ENCODE measurements around the gene ZSCAN5B. TPM values are rescaled to one million over a fixed set of nuclear protein-coding genes. Genes with fewer than 3 reads are reported as not detected.
A peak's percentile ranks its signal among the peaks of the same experiment; 100 is the strongest.

Gene ZSCAN5B
- total and polyA plus RNA-seq, 2 of the 8 experiments (the other 6 are each of a cell fraction or from before 2014, with no cell fraction given) = not detected

- DNase-seq (ENCODE audit: low read depth in 1 of 2, low spot score in 2 of 2) (no peak), FAIRE-seq (no peak)
- Histone ChIP-seq H2BK15ac (ENCODE audit: low read length) (no peak overlapping the region), H3K4me3 (ENCODE audit: extremely low read depth in 1 of 4, insufficient read depth in 2 of 4, low read depth in 3 of 4, low read length in 4 of 4) (no peak overlapping the region), H3K36me3 (ENCODE audit: control insufficient read depth in 2 of 4, insufficient read depth in 4 of 4, low read length in 3 of 4) (peaks cover 0 to 22% (median 4%) of the 10 kb centered on the region in 4 experiments; a peak in 5 of 8 replicates), H4K20me1 (replicated peaks in 1 of 2; ENCODE audit: control insufficient read depth in 1 of 2, insufficient read depth in 2 of 2, low read length in 2 of 2) (peaks cover 0 to 15% of the 10 kb centered on the region in 2 experiments), H3K9ac (replicated peaks in 1 of 4; ENCODE audit: extremely low read depth in 1 of 4, low read depth in 3 of 4, low read length in 3 of 4) (no peak overlapping the region), H2AK5ac (ENCODE audit: low read depth, low read length) (no peak overlapping the region), H3K79me1 (ENCODE audit: low read depth, low read length) (peaks cover 10% of the 10 kb centered on the region), H2BK5ac (ENCODE audit: low read depth, low read length) (no peak overlapping the region), H3K4me2 (ENCODE audit: insufficient read depth in 1 of 2, low read depth in 2 of 2, low read length in 2 of 2) (no peak overlapping the region), H4K91ac (replicated peaks; ENCODE audit: insufficient read length, low read length) (no peak overlapping the region), H3K18ac (ENCODE audit: extremely low read depth, low read length) (no peak overlapping the region), H3K23me2 (ENCODE audit: low read depth, low read length) (peaks cover 10% of the 10 kb centered on the region; the same call in 1 of the 2 replicates), H3K27ac (ENCODE audit: low read depth, low read length) (no peak overlapping the region), H3K9me3 (ENCODE audit: insufficient read depth in 2 of 2, low read depth in 1 of 2, low read length in 1 of 2) (no peaks in the 10 kb centered on the region), H3K4me1 (replicated peaks in 1 of 4; ENCODE audit: control insufficient read depth in 3 of 4, insufficient read depth in 4 of 4, low read length in 3 of 4) (peaks cover 0 to 7% (median 3%) of the 10 kb centered on the region in 4 experiments; a peak in 5 of 7 replicates), H4K5ac (ENCODE audit: insufficient read length, low read depth, low read length) (no peak overlapping the region), H4K8ac (ENCODE audit: extremely low read depth, insufficient read depth, low read length) (peak overlapping the region; percentile 0; the same call in 1 of the 2 replicates), H3K79me2 (ENCODE audit: control insufficient read depth in 1 of 2, insufficient read depth in 2 of 2, low read length in 2 of 2) (peaks cover 0 to 30% of the 10 kb centered on the region in 2 experiments; a peak in 2 of 4 replicates), H2AFZ (ENCODE audit: low read length) (no peak overlapping the region), H3K56ac (replicated peaks; ENCODE audit: insufficient read length, low read depth, low read length) (no peak overlapping the region), H3K4ac (replicated peaks; ENCODE audit: insufficient read length, low read depth, low read length) (no peak overlapping the region), H2BK120ac (replicated peaks; ENCODE audit: low read depth, low read length) (no peak overlapping the region), H3K23ac (ENCODE audit: insufficient read length) (no peak overlapping the region), H3K14ac (ENCODE audit: insufficient read length) (no peak overlapping the region), H2BK12ac (ENCODE audit: low read depth, low read length) (no peak overlapping the region), H3K27me3 (replicated peaks in 1 of 4; ENCODE audit: control insufficient read depth in 3 of 4, extremely low read depth in 1 of 4, insufficient read depth in 3 of 4, low read length in 3 of 4) (no peaks in the 10 kb centered on the region), H2BK20ac (ENCODE audit: low read length) (no peak overlapping the region)
- ChIA-PET POLR2A (ENCODE audit: partially characterized antibody) (interaction anchor here (1.6 to 5.2 kb wide), 2 partner anchors 10 to 17 kb away, joined by 5 to 21 read pairs; no protein-coding TSS in a partner anchor), CTCF (ENCODE audit: partially characterized antibody) (interaction anchor here (1.6 to 6.5 kb wide), 2 partner anchors 9 to 68 kb away, joined by 5 to 47 read pairs; no protein-coding TSS in a partner anchor)
- WGBS, 2 experiments (ENCODE audit: extremely low coverage in 1 of 2, insufficient coverage in 1 of 2, insufficient read length in 1 of 2, insufficient replicate concordance in 2 of 2, low coverage in 1 of 2, low lambda C conversion rate in 2 of 2, missing lambda C conversion rate in 1 of 2) = 86% methylated on average over 6 of the region's 6 CpGs; no CpG with 5 or more reads in 1 of the 2 experiments
- TF ChIP-seq CREB1 (IDR thresholded peaks at IDR 0.05) (no peak), RXRA (IDR thresholded peaks at IDR 0.05; ENCODE audit: insufficient read depth, low read depth, low read length) (no peak), EGR1 (IDR thresholded peaks at IDR 0.05; ENCODE audit: borderline replicate concordance, low read depth, low read length) (no peak), KDM4A (IDR thresholded peaks at IDR 0.05; ENCODE audit: low read depth, low read length, severe bottlenecking) (no peak), TEAD4 (IDR thresholded peaks at IDR 0.05; ENCODE audit: low read depth, low read length) (no peak), SAP30 (IDR thresholded peaks at IDR 0.05; ENCODE audit: insufficient read depth, insufficient replicate concordance, low read length) (no peak), KDM1A (IDR thresholded peaks at IDR 0.05; ENCODE audit: borderline replicate concordance, low read length) (no peak), PHF8 (conservative IDR thresholded peaks at IDR 0.05; ENCODE audit: low read depth, low read length) (no peak), GABPA (IDR thresholded peaks at IDR 0.05; ENCODE audit: borderline replicate concordance, insufficient read depth, low read length) (no peak), CTCF (IDR thresholded peaks at IDR 0.05; ENCODE audit: control extremely low read depth in 1 of 3, insufficient read depth in 1 of 3, low read depth in 1 of 3, low read length in 3 of 3) (no peak), SP2 (IDR thresholded peaks at IDR 0.05; ENCODE audit: low read length) (no peak)
Observed at GRCh38 chr19:56144376-56144775, 53.2 kb downstream of the ZSCAN5B start.

All from H1 (cell line).